GM18907 (cell line): ENCODE results near the gene CCN2.

ENCODE experiments used
- ATAC-seq: cut with Tn5 transposase; IDR thresholded peaks from one replicate; pipeline ENCODE4 v1.9.1; 2021; ENCODE audit warnings: mild to moderate bottlenecking, moderate library complexity; ENCODE audit not compliant: unreplicated experiment

The CCN2 gene

DNA sequence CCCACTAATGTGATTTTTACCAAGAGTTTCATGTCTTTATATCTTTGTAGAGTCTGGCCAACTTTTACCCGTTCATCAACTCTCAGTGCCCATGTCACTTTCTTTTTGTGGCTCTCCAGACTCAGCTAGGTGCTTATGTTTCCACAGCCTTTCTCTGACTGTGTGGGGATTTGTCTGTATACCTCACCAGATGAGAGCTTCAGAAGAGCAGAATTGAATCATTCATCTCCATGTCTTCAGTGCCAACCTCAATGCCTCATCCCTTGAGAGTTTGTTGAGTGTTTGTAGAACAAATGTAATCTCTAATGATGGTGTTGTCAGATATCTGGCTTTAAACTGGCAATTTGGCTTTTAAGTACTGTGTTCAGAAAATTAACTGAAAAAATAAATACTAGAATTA is 16.8 kb upstream of the CCN2 start:
- no peak for ATAC-seq

GRCh38 chr6:131966443-131966842 is 15.3 kb upstream of the CCN2 start:
- no peak for ATAC-seq

DNA sequence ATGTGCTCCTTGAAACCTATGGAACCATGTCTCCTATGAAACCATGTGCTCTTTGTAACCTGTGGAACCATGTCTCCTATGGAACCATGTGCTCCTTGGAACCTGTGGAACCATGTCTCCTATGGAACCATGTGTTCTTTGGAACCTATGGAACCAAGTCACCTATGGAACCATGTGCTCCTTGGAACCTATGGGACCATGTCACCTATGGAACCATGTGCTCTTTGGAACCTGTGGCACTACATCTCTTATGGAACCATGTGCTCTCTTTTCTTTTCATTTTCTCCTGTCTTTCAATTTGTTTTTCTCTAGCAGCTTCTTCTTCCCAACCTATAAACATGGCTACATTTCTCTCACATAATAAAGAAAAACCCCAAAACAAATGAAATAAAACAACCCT is 11.9 kb upstream of the CCN2 start:
- no peak for ATAC-seq

GRCh38 chr6:131960371-131961133 is 9.4 kb upstream of the CCN2 start:
- ATAC-seq: no peak

DNA sequence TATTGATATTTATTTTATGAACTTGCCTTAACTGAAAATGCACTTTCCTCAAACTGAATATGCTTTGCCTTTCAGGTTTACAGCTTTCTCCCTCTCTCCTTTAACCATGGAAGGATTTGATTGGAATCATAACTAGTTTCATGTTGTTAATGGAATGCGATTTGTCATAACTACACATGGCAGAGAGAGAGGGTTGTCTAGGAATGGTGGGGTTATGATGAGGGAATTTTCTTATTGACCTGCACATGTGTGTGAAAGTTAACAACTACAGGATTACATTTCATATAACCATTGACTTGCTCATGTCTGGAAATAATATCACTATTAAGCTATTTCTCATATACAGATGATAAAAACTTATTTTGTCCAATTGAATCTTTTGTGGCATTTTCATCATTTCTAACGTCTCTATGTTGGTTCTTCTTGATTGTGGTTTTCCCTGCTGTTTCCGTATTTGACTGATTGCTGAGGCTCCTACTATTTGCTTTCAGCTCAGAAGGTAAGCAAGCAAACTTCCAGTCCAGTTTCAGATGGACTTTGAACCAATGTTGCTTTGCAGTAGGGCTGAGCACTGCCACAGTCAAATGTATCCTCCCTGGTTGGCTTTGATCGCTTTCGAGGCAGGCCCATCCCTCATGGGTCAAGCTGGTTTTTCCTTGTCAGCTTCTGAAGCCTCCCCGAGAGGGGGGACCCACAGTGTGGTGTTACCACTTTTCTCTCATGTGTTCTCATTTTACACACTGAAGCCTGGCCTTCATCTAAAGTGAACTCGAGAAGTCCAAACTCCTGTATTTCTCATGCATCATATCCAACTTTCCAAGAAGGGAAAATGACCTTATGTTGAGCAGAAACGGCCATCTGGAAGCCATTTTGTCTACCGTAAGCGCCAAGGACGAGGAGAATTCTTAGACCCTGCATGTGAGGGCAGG is 7.6 kb upstream of the CCN2 start:
- ATAC-seq: no peak

- ATAC-seq: no peak
These were observed 6.9 kb upstream of the CCN2 start for GRCh38 chr6:131958095-131958494.

DNA sequence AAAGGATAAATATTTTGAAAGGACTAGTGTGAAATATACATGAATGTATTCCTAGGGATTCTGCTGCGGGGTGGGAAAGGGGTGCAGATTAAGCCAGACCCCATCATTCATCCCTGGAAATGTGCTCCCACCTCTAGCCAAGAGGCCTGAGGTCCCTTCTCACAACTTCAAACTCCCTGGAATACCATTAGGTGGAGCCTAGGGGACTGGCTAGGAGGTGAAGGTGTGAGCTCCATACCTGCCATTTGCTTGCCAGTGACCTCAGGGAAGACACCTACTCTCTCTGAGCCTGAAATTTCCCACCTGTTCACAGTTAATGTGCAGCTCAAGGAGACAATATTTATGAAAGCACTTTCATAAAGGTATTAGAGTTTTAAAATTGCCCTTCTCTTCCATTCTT is 4.7 kb upstream of the CCN2 start:
- ATAC-seq: no peak

DNA sequence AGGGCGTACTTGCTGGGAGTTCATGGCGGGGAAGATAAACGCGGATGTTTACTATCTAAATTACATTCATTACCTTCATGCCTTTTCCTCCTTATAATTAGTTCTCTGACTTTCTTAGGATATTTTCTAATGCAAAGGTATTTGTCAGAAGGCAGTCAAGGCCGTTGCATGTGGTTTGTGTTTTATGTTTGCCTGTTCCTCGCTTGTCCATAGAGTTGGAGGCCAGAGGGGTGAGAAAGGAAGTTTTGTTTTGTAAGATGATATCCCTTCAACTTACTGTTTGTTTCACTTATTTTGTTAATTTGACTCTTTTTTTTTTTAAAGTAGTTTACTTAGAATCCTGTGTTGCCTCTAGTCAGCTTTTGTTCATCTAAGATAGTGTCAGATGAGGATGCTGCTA is 4.0 kb upstream of the CCN2 start:
- no peak for ATAC-seq

DNA sequence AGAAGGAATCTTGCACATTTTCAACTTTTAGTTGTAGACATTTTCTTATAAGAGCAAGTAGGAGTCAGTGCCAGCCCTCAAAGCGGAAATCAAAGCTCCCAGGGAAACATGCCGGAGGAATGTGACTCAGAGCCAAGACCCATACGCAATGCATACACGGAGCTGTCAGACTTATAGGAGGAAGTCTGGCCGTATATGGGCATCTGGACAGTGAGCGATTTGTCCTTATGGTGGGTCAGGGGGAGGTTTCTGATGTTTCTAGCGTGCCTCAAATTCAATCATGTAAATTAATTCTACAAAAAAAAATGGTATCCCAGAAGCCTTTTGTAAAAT is 3.6 kb upstream of the CCN2 start:
- ATAC-seq: no peak

- no peak for ATAC-seq
These were observed 3.0 kb upstream of the CCN2 start for GRCh38 chr6:131954059-131954774.

DNA sequence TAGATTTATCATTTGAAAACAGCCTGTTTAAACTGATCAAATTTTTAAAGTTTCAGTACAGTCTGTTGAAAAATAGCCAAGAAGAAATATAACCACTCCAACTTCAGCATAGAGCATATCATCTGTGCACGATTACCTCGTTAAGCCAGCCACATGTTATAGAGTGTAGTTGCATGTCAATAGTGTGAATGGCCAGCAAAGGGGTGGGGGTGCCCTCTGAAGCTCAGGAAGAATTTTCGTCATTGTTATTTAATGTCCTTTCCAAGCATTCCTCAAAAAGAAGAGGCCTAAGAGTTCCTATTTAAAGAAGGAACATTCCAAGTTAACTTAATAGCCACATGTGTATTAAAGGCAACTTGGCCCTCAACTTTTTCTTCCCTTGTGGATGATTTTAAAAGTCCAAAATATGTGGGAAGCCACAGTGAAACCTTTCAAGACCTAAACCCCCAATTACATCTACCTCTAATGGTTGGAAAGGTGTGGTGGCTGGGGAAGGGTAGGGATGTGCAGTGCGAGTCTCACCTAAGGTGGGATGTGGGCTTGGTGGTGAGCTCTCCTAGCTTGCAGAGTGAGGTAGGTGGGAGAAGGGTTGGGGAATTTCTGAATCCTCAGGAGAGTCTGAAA is 1.8 kb upstream of the CCN2 start:
- ATAC-seq: no peak

- no peak for ATAC-seq
These were observed 531 bp upstream of the CCN2 start for GRCh38 chr6:131951576-131952230.

GRCh38 chr6:131949909-131950766 is 1.0 kb downstream of the CCN2 start:
- peak; percentile 60 for ATAC-seq

DNA sequence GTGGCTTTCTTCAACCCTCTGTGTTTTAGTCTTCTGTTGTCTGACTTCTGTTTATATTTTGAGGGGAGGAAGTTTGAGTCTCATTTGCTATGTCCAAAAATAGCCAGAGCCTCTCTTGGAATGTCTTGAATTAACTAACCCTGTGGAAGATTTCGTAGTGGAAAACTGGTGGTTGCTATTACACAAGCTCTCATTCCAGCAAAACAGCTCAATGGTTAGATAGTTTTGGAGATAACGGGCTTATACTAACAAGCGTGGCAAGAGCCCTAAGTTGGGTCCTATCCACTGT is 1.6 kb downstream of the CCN2 start:
- ATAC-seq: no peak

GRCh38 chr6:131948692-131949619 is 2.2 kb downstream of the CCN2 start:
- ATAC-seq: no peak

- ATAC-seq: no peak
These were observed 3.0 kb downstream of the CCN2 start for GRCh38 chr6:131947986-131948661.

- no peak for ATAC-seq
These were observed 3.9 kb downstream of the CCN2 start for GRCh38 chr6:131946992-131947955.
